Measurements from ENCODE around the gene BCL10. TPM values are rescaled to one million over a fixed set of nuclear protein-coding genes. Genes with fewer than 3 reads are reported as not detected.

BCL10 gene
- total and polyA plus RNA-seq, 3 donors from 2014 or later: 16.5 to 21.2 (median 16.8) TPM

GRCh38 chr1:85289848-85290335 is 13.5 kb upstream of the BCL10 start:
- TF ChIP-seq POLR2A (IDR thresholded peaks at IDR 0.05): no peak
- TF ChIP-seq, protein P1, sequence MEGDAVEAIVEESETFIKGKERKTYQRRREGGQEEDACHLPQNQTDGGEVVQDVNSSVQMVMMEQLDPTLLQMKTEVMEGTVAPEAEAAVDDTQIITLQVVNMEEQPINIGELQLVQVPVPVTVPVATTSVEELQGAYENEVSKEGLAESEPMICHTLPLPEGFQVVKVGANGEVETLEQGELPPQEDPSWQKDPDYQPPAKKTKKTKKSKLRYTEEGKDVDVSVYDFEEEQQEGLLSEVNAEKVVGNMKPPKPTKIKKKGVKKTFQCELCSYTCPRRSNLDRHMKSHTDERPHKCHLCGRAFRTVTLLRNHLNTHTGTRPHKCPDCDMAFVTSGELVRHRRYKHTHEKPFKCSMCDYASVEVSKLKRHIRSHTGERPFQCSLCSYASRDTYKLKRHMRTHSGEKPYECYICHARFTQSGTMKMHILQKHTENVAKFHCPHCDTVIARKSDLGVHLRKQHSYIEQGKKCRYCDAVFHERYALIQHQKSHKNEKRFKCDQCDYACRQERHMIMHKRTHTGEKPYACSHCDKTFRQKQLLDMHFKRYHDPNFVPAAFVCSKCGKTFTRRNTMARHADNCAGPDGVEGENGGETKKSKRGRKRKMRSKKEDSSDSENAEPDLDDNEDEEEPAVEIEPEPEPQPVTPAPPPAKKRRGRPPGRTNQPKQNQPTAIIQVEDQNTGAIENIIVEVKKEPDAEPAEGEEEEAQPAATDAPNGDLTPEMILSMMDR (IDR thresholded peaks at IDR 0.05): no peak
- Histone ChIP-seq H3K27ac (no peak overlapping the region), H3K4me3 (no peak overlapping the region), H3K27me3 (no peaks in the 10 kb centered on the region), H3K4me1 (no peaks in the 10 kb centered on the region), H3K9me3 (no peaks in the 10 kb centered on the region), H3K36me3 (ENCODE audit: low read depth, missing control alignments) (no peaks in the 10 kb centered on the region)
- intact Hi-C loops (cut with DNase I; ENCODE audit: low total_unique reads): no loop called here
- 85 to 89% methylated on average over 4 of the region's 4 CpGs for WGBS, 2 donors
- no peak for DNase-seq

GRCh38 chr1:85289207-85289847 is 12.9 kb upstream of the BCL10 start:
- intact Hi-C loops (cut with DNase I; ENCODE audit: low total_unique reads): no loop called here
- Histone ChIP-seq H3K9me3 (no peaks in the 10 kb centered on the region), H3K4me1 (no peaks in the 10 kb centered on the region), H3K27ac (no peak overlapping the region), H3K36me3 (ENCODE audit: low read depth, missing control alignments) (no peaks in the 10 kb centered on the region), H3K4me3 (no peak overlapping the region), H3K27me3 (no peaks in the 10 kb centered on the region)
- no peak for DNase-seq
- WGBS, 2 donors: 93 to 94% methylated on average over 9 of the region's 9 CpGs
- TF ChIP-seq POLR2A (IDR thresholded peaks at IDR 0.05): no peak
- TF ChIP-seq, protein P1 (IDR thresholded peaks at IDR 0.05): no peak

GRCh38 chr1:85284202-85284601 is 7.8 kb upstream of the BCL10 start:
- H3K4me1 ChIP-seq: no peaks in the 10 kb centered on the region
- no peak overlapping the region for H3K4me3 ChIP-seq
- H3K36me3 ChIP-seq (ENCODE audit: low read depth, missing control alignments): no peaks in the 10 kb centered on the region
- no peak for DNase-seq
- WGBS, 2 donors: 100% methylated on average over 2 of the region's 2 CpGs; no CpG with 5 or more reads in 1 of the 2 donors
- no peaks in the 10 kb centered on the region for H3K27me3 ChIP-seq
- intact Hi-C loops (cut with DNase I; ENCODE audit: low total_unique reads): no loop called here
- H3K9me3 ChIP-seq: no peaks in the 10 kb centered on the region
- no peak overlapping the region for H3K27ac ChIP-seq
- TF ChIP-seq POLR2A (IDR thresholded peaks at IDR 0.05): no peak
- TF ChIP-seq, protein P1 (IDR thresholded peaks at IDR 0.05): no peak

DNA sequence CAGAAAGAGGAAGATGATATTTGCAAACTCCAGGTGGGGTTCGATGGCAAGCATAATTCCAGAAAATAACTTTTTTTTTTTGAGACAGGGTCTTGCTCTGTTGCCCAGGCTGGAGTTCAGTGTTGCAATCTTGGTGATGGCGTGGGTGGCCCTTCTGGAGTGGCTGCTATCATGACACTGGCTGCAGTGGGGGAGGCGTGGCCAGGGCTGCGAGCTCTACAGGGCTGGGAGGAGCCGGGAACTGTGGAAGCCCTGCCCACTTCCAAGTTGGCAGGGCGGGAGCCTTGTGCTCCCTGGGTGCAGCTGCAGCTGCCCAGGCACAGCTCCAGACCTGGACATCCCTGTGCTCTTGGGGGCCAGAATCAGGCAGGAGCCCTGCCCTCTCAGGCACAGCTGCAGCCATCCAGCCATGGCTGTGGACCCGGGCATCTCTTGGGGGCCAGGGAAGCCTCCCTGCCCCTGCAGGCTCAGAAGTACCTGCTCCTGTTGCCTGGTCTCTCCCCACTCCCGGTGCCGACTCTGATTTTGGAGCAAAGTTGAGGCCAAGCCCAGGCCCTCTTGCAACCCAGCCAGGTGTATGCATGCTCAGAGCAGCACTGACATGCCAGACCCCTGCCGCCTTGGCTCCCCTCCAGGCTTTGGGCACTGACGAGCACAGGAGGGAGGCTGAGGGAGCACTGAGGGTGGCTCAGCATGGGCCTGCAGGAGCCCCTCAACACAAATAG is 7.2 kb upstream of the BCL10 start:
- Histone ChIP-seq H3K4me3 (no peak overlapping the region), H3K27ac (no peak overlapping the region), H3K27me3 (no peaks in the 10 kb centered on the region), H3K4me1 (no peaks in the 10 kb centered on the region), H3K36me3 (ENCODE audit: low read depth, missing control alignments) (no peaks in the 10 kb centered on the region), H3K9me3 (no peaks in the 10 kb centered on the region)
- intact Hi-C loops (cut with DNase I; ENCODE audit: low total_unique reads): no loop called here
- 90 to 91% methylated on average over 5 to 11 of the region's 11 CpGs for WGBS, 2 donors
- no peak for DNase-seq
- TF ChIP-seq, protein P1 (IDR thresholded peaks at IDR 0.05): no peak
- no peak for TF ChIP-seq POLR2A (IDR thresholded peaks at IDR 0.05)
